ENCODE results near the gene SERPINH1. TPM values are rescaled to one million over a fixed set of nuclear protein-coding genes. Genes with fewer than 3 reads are reported as not detected.

SERPINH1 gene
- 2,762 and 2,951 TPM in 2 replicates for total RNA-seq

GRCh38 chr11:75562048-75562835 is at the start of gene SERPINH1:
SERPINH1 (plus strand) TSS chr11:75562253; CDS start chr11:75566350, 4,097 bp downstream.

GRCh38 chr11:75525433-75526191 is 36.4 kb upstream of the SERPINH1 start, which contains the start of gene GDPD5:
GDPD5 (minus strand) TSS chr11:75525941; CDS start chr11:75477735, 48,206 bp downstream.

Other genes with a start within 250 kb of the SERPINH1 start
- gene ARRB1, start 210.6 kb upstream of the SERPINH1 start, total RNA-seq, result 3.3 and 5.8 TPM in 2 replicates
- gene RPS3, start 162.7 kb upstream of the SERPINH1 start, total RNA-seq, result 1,278 and 1,672 TPM in 2 replicates
- gene KLHL35, start 129.1 kb upstream of the SERPINH1 start, total RNA-seq, result 2.9 and 3.3 TPM in 2 replicates
- 1.2 and 2.2 TPM in 2 replicates for gene GDPD5, start 36.3 kb upstream of the SERPINH1 start, total RNA-seq
- gene MAP6, start 106.8 kb downstream of the SERPINH1 start, total RNA-seq, result 0.59 and 0.69 TPM in 2 replicates
- not detected in 2 replicates for gene MOGAT2, start 155.6 kb downstream of the SERPINH1 start, total RNA-seq
- gene DGAT2, start 206.5 kb downstream of the SERPINH1 start, total RNA-seq, result 2.5 and 5.6 TPM in 2 replicates